IMR-90 (cell line): ENCODE measurements around the gene NAPG. TPM values are rescaled to one million over a fixed set of nuclear protein-coding genes. Genes with fewer than 3 reads are reported as not detected.

Source experiments
- ATAC-seq: fragments of 200-7000 bp; cut with Tn5 transposase; 2 replicates; pipeline ENCODE4 v1.9.1; 2020; ENCODE audit warnings: low read depth, mild to moderate bottlenecking, moderate library complexity
- Bru-seq: library from RNA; stranded (reverse); fragments of 400-500 nt; gene quantifications from one replicate; lab custom pipeline; 2021; lab: Mats Ljungman, UMichigan
- BruChase-seq, 2 experiments: library from RNA; stranded (reverse); fragments of 400-500 nt; gene quantifications; one replicate each; lab custom pipeline; 2021; lab: Mats Ljungman, UMichigan
- BruUV-seq: library from RNA; stranded (reverse); fragments of 400-500 nt; replicated peaks from 2 replicates; lab custom pipeline; 2021; lab: Mats Ljungman, UMichigan
- CTCF ChIA-PET: fragments of 300-600 bp; formaldehyde crosslinking; extraction: SDS; loops from one replicate; lab custom pipeline; 2021; ENCODE audit warnings: antibody characterized with exemption; lab: Yijun Ruan, JAX
- POLR2A ChIA-PET: fragments of 300-600 bp; sonication (Branson Sonifier 250); formaldehyde crosslinking; loops from one replicate; lab custom pipeline; 2022; ENCODE audit warnings: antibody characterized with exemption; ENCODE audit not compliant: unreplicated experiment; lab: Charles Lee
- DNase-seq: peaks from one replicate; pipeline ENCODE4 v3.0.0; 2013
- H2AFZ ChIP-seq: replicated peaks from 2 replicates; pipeline ENCODE3; 2013; ENCODE audit warnings: low read length, mild to moderate bottlenecking; ENCODE audit not compliant: poor library complexity
- H2AK5ac ChIP-seq: 2 replicates; pipeline ENCODE4 v1.6.1; 2013; ENCODE audit warnings: low read depth, low read length, inconsistent platforms
- H2AK9ac ChIP-seq: replicated peaks from 2 replicates; pipeline ENCODE3; 2013; ENCODE audit warnings: mild to moderate bottlenecking, low read depth, low read length, moderate library complexity; ENCODE audit not compliant: poor library complexity
- H2BK120ac ChIP-seq: 2 replicates; pipeline ENCODE4 v1.6.1; 2013; ENCODE audit warnings: low read depth, low read length, inconsistent platforms
- H2BK15ac ChIP-seq: 3 replicates; pipeline ENCODE4 v1.6.1; 2013; ENCODE audit warnings: low read depth, low read length, inconsistent platforms
- H2BK20ac ChIP-seq: 2 replicates; pipeline ENCODE4 v1.6.1; 2013; ENCODE audit warnings: low read depth, mild to moderate bottlenecking, inconsistent platforms, low read length, moderate library complexity
- H2BK5ac ChIP-seq: 2 replicates; pipeline ENCODE4 v1.6.1; 2013; ENCODE audit warnings: mild to moderate bottlenecking, low read depth, low read length, inconsistent platforms; ENCODE audit not compliant: poor library complexity, severe bottlenecking
- H3K14ac ChIP-seq: replicated peaks from 2 replicates; pipeline ENCODE4 v1.6.1; 2013; ENCODE audit warnings: low read depth, low read length, inconsistent platforms
- H3K18ac ChIP-seq: 2 replicates; pipeline ENCODE4 v1.6.1; 2013; ENCODE audit warnings: low read depth, low read length, control low read depth
- H3K23ac ChIP-seq: 2 replicates; pipeline ENCODE4 v1.6.1; 2013; ENCODE audit warnings: low read depth, low read length, inconsistent platforms
- H3K27ac ChIP-seq: 2 replicates; pipeline ENCODE4 v1.5.1; 2013; ENCODE audit warnings: mild to moderate bottlenecking, control low read depth, low read length; ENCODE audit not compliant: insufficient read depth
- H3K27me3 ChIP-seq: 2 replicates; pipeline ENCODE4 v1.6.1; 2013; ENCODE audit warnings: low read length; ENCODE audit not compliant: control insufficient read depth, insufficient read depth
- H3K36me3 ChIP-seq: 2 replicates; pipeline ENCODE4 v1.6.1; 2013; ENCODE audit warnings: low read length, mixed read lengths; ENCODE audit not compliant: control insufficient read depth, insufficient read depth
- H3K4ac ChIP-seq: 2 replicates; pipeline ENCODE4 v1.6.1; 2013; ENCODE audit warnings: low read depth, low read length, inconsistent platforms
- H3K4me1 ChIP-seq: 2 replicates; pipeline ENCODE4 v1.6.1; 2013; ENCODE audit warnings: low read length, mixed read lengths; ENCODE audit not compliant: control insufficient read depth, insufficient read depth
- H3K4me2 ChIP-seq: 2 replicates; pipeline ENCODE4 v1.6.1; 2013; ENCODE audit warnings: low read depth, mild to moderate bottlenecking, control low read depth, low read length, moderate library complexity
- H3K4me3 ChIP-seq: 2 replicates; pipeline ENCODE4 v1.5.1; 2013; ENCODE audit warnings: low read depth, mild to moderate bottlenecking, control low read depth, low read length, moderate library complexity; ENCODE audit not compliant: insufficient read depth
- H3K56ac ChIP-seq: 2 replicates; pipeline ENCODE4 v1.6.1; 2013; ENCODE audit warnings: low read length, inconsistent platforms; ENCODE audit not compliant: insufficient read depth; ENCODE audit errors: extremely low read depth
- H3K79me1 ChIP-seq, 2 experiments: 2 replicates each; pipeline ENCODE4 v1.6.1; 2013; ENCODE audit warnings: low read length in 2 of 2, inconsistent platforms in 1 of 2, low read depth in 1 of 2
- H3K9ac ChIP-seq: 2 replicates; pipeline ENCODE4 v1.6.1; 2013; ENCODE audit warnings: low read depth, low read length, control low read depth
- H3K9me1 ChIP-seq: 2 replicates; pipeline ENCODE4 v1.6.1; 2013; ENCODE audit warnings: low read length, inconsistent platforms; ENCODE audit not compliant: insufficient read depth
- H3K9me3 ChIP-seq: 2 replicates; pipeline ENCODE4 v1.6.1; 2013; ENCODE audit warnings: low read length; ENCODE audit not compliant: control insufficient read depth, insufficient read depth
- H4K20me1 ChIP-seq: 2 replicates; pipeline ENCODE4 v1.6.1; 2013; ENCODE audit warnings: low read length, inconsistent platforms; ENCODE audit not compliant: insufficient read depth
- H4K5ac ChIP-seq: 2 replicates; pipeline ENCODE4 v1.6.1; 2013; ENCODE audit warnings: mild to moderate bottlenecking, low read depth, low read length, control low read depth
- H4K8ac ChIP-seq, 2 experiments: 2 replicates each; pipeline ENCODE4 v1.6.1; 2013; ENCODE audit warnings: low read depth in 2 of 2, low read length in 2 of 2, control low read depth in 1 of 2, inconsistent platforms in 1 of 2
- H4K91ac ChIP-seq: 2 replicates; pipeline ENCODE4 v1.6.1; 2013; ENCODE audit warnings: low read depth, low read length, inconsistent platforms; ENCODE audit not compliant: insufficient read depth
- BHLHE40 ChIP-seq: fragments of 150-350 bp; IDR thresholded peaks from 2 replicates; pipeline ENCODE4 v1.6.1; 2016; ENCODE audit warnings: mild to moderate bottlenecking, low read depth, low read length
- CEBPB ChIP-seq: IDR thresholded peaks from 2 replicates; pipeline ENCODE4 v1.6.1; 2012; ENCODE audit warnings: low read depth, low read length, improper control_type of control experiment
- MAFK ChIP-seq: IDR thresholded peaks from 2 replicates; pipeline ENCODE4 v1.6.1; 2012; ENCODE audit warnings: low read depth, low read length, improper control_type of control experiment
- MAZ ChIP-seq: IDR thresholded peaks from 2 replicates; pipeline ENCODE4 v1.6.1; 2012; ENCODE audit warnings: low read depth, mild to moderate bottlenecking, low read length, improper control_type of control experiment, moderate library complexity, borderline replicate concordance
- MXI1 ChIP-seq: IDR thresholded peaks from 2 replicates; pipeline ENCODE4 v1.6.1; 2012; ENCODE audit warnings: low read depth, mild to moderate bottlenecking, low read length, moderate library complexity, borderline replicate concordance
- NFE2L2 ChIP-seq: fragments of 150-350 bp; IDR thresholded peaks from 2 replicates; pipeline ENCODE4 v1.6.1; 2016; ENCODE audit warnings: low read depth, mild to moderate bottlenecking, low read length
- POLR2A ChIP-seq: IDR thresholded peaks from 2 replicates; pipeline ENCODE4 v1.6.1; 2012; ENCODE audit warnings: mild to moderate bottlenecking, low read depth, low read length
- RAD21 ChIP-seq: IDR thresholded peaks from 2 replicates; pipeline ENCODE4 v1.6.1; 2012; ENCODE audit warnings: low read length, improper control_type of control experiment
- RFX5 ChIP-seq: IDR thresholded peaks from 2 replicates; pipeline ENCODE4 v1.8.0; 2012; ENCODE audit warnings: low read depth, mild to moderate bottlenecking, low read length, moderate library complexity
- SMC3 ChIP-seq: fragments of 150-350 bp; IDR thresholded peaks from 2 replicates; pipeline ENCODE4 v1.6.1; 2016; ENCODE audit warnings: low read depth, mild to moderate bottlenecking, antibody characterized with exemption, low read length, moderate library complexity
- WGBS, 2 experiments: methylation state at CpG; one replicate each; pipeline versions ENCODE4 v1.1.5 to v1.1.7; 2013; ENCODE audit warnings: missing lambda C conversion rate in 2 of 2; ENCODE audit not compliant: insufficient read length in 1 of 2; ENCODE audit errors: extremely low coverage in 2 of 2; 5-methylcytosine and 5-hydroxymethylcytosine counted together
- dilution Hi-C: fragments of 300-500 bp; cut with HindIII; formaldehyde crosslinking; loops from one replicate; pipeline ENCODE4 v1.14.3; 2018; ENCODE audit warnings: low sequenced_read_pairs; ENCODE audit not compliant: unreplicated experiment
- in situ Hi-C: fragments of 300-500 bp; cut with MboI; formaldehyde crosslinking; loops from 3 replicates; pipeline ENCODE4 v1.14.3; 2019; ENCODE audit warnings: low sequenced_read_pairs, inconsistent platforms, mixed read lengths
- intact Hi-C: fragments of 100-400 bp; cut with micrococcal nuclease; formaldehyde crosslinking; loops from 2 replicates; pipeline ENCODE4 v1.10.0; 2022
- long read RNA-seq: library from polyadenylated mRNA; unstranded; transcript quantifications from one replicate; pipeline ENCODE4 v2.0.0, GENCODE V29; 2021; ENCODE audit not compliant: unreplicated experiment
- polyA plus RNA-seq, 3 experiments: library from polyadenylated mRNA; depleted of rRNA; stranded (reverse); fragments of >200 nt; gene quantifications; 2 replicates each; pipeline ENCODE4 v1.2.3, GENCODE V29; 2012; ENCODE audit warnings: low replicate concordance in 1 of 3
- total RNA-seq: library from RNA; depleted of rRNA; stranded (reverse); fragments of >200 nt; gene quantifications from 2 replicates; pipeline ENCODE4 v1.2.3, GENCODE V29; 2012; rRNA removed
- TF ChIP-seq, protein P1 (sequence below): conservative IDR thresholded peaks from 2 replicates; pipeline ENCODE4 v1.5.1; 2012; ENCODE audit warnings: mild to moderate bottlenecking, low read depth, low read length, improper control_type of control experiment
- TF ChIP-seq, protein P2 (sequence below): fragments of 150-350 bp; IDR thresholded peaks from 2 replicates; pipeline ENCODE4 v1.6.1; 2017; ENCODE audit warnings: mild to moderate bottlenecking, antibody characterized with exemption, low read length, low read depth

The NAPG gene
- 32.8 and 39.2 TPM in 2 replicates for total RNA-seq
- 9.8 and 13.0 TPM in 2 replicates for polyA plus RNA-seq (2012; rRNA removed)
- 1.6 and 3.1 TPM in 2 replicates for polyA plus RNA-seq (2012; cell fraction: cytosol; rRNA removed)
- polyA plus RNA-seq (2012; cell fraction: nucleus; rRNA removed; ENCODE audit: low replicate concordance) = 3.5 and 30.6 TPM in 2 replicates
- Bru-seq, nascent RNA = percentile 89 among the genes with signal in this experiment
- BruChase-seq, experiment 1, labeled RNA remaining after a 6-hour chase = percentile 92 among the genes with signal in this experiment
- BruChase-seq, experiment 2, labeled RNA remaining after a 2-hour chase = percentile 92 among the genes with signal in this experiment
- long read RNA-seq, partial matches to known transcripts = 0 of 10 reads
- long read RNA-seq, other reads (novel, unspliced or antisense) = 10 of 10 reads

DNA sequence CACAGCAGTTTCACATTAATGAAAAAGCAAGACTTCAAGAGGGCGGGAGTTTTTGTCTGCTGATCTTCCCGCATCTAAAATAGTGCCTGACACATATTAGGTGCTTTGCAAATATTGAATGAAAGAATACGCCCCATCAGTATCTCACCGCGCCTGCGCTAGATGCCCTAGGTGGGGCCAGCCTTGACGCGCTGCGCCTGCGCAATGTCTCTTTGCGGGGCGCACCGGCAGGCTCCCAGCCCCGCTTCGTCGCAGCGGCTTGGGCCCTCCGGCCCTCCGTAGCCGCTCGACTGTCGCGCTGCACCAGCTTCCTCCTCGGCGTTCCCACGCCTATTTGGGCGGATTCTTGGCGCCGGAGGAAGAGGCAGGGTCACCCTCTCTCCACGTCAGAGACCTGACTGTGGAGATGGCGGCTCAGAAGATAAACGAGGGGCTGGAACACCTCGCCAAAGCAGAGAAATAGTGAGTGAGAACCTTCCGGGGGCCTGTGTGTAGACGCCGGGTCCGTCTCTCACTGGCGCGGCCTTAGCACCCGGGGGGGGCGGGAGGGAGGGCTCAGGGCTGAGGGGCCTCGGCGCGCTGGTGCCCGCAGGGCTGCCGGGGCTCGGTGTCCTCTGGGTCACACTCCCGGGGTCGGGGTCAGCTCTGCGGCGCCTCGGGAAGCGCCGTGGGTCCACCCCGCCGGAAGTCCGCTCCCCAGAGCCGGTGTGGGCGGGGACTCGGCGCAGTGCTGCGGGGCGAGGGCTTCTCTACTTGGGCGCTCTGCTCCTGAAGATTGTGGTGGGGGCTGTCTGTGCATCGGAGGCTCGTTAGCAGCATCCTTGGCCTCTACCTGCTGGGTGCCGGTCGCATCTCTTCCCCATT is at the start of gene NAPG:
Gene NAPG, plus strand, starts transcription at position 331 of the 864 bp plus-strand sequence. Its CDS starts 76 bp downstream, at position 407.
- ChIA-PET POLR2A (interaction anchor here (0.6 to 0.7 kb wide), 4 partner anchors 9 to 1375 kb away, joined by 3 to 8 read pairs (median 4); no protein-coding TSS in a partner anchor), CTCF (no interaction called here)
- H3K79me1 ChIP-seq = peaks cover 4 to 35% of the 10 kb centered on the region in 2 experiments; a peak in 3 of 4 replicates
- ATAC-seq (peak; percentile 88), DNase-seq (peak; percentile 92)
- H2AFZ ChIP-seq = peak within 1 kb of the TSS; percentile 94
- peak within 1 kb of the TSS; percentile 13; the same call in 1 of the 2 replicates for H2BK120ac ChIP-seq
- H2AK9ac ChIP-seq = peak within 1 kb of the TSS; percentile 93
- peak within 1 kb of the TSS; percentile 76 for H2BK5ac ChIP-seq
- H3K9ac ChIP-seq = peak within 1 kb of the TSS; percentile 83
- peak within 1 kb of the TSS; percentile 86 for H3K14ac ChIP-seq
- no peaks in the 10 kb centered on the region for H3K36me3 ChIP-seq
- peak within 1 kb of the TSS; percentile 83 for H3K4me3 ChIP-seq
- H3K9me1 ChIP-seq = peaks cover 13% of the 10 kb centered on the region
- peak within 1 kb of the TSS; percentile 100 for H3K4me2 ChIP-seq
- H2BK15ac ChIP-seq = 0 out of 3 replicates have a peak within 1 kb of the TSS, but pooled peaks have one; percentile 3
- peaks cover 10% of the 10 kb centered on the region for H3K4me1 ChIP-seq
- peak within 1 kb of the TSS; percentile 84 for H3K4ac ChIP-seq
- no peak within 1 kb of the TSS for H2BK20ac ChIP-seq
- H3K9me3 ChIP-seq = no peaks in the 10 kb centered on the region
- dilution Hi-C loops (no loop called here), intact Hi-C loops (loop anchor here (10.0 kb wide), 1 partner anchor 841 kb away; no protein-coding TSS in a partner anchor), in situ Hi-C loops (no loop called here)
- H2AK5ac ChIP-seq = peak within 1 kb of the TSS; percentile 61; the same call in 1 of the 2 replicates
- peak within 1 kb of the TSS; percentile 96 for H4K5ac ChIP-seq
- peak within 1 kb of the TSS; percentile 95 for H3K23ac ChIP-seq
- peak within 1 kb of the TSS; percentile 78 to 94 for H4K8ac ChIP-seq
- H3K56ac ChIP-seq = peak within 1 kb of the TSS; percentile 70; the same call in 1 of the 2 replicates
- H3K27me3 ChIP-seq = no peaks in the 10 kb centered on the region
- peak within 1 kb of the TSS; percentile 77 for H3K27ac ChIP-seq
- 1% methylated on average over 26 of the region's 68 CpGs; no CpG with 5 or more reads in 1 of the 2 experiments for WGBS, 2 experiments
- peaks cover 29% of the 10 kb centered on the region for H4K20me1 ChIP-seq
- BruUV-seq = no TSS peak
- peak within 1 kb of the TSS; percentile 63 for H4K91ac ChIP-seq
- H3K18ac ChIP-seq = peak within 1 kb of the TSS; percentile 32
- no peak for TF ChIP-seq BHLHE40
- no peak for TF ChIP-seq RFX5
- TF ChIP-seq RAD21 = no peak
- TF ChIP-seq POLR2A = peak; percentile 86
- TF ChIP-seq MAFK = no peak
- TF ChIP-seq SMC3 = no peak
- no peak for TF ChIP-seq MXI1
- TF ChIP-seq NFE2L2 = no peak
- TF ChIP-seq CEBPB = no peak
- TF ChIP-seq MAZ = peak; percentile 81; the same call in 1 of the 2 replicates
- TF ChIP-seq, protein P1, sequence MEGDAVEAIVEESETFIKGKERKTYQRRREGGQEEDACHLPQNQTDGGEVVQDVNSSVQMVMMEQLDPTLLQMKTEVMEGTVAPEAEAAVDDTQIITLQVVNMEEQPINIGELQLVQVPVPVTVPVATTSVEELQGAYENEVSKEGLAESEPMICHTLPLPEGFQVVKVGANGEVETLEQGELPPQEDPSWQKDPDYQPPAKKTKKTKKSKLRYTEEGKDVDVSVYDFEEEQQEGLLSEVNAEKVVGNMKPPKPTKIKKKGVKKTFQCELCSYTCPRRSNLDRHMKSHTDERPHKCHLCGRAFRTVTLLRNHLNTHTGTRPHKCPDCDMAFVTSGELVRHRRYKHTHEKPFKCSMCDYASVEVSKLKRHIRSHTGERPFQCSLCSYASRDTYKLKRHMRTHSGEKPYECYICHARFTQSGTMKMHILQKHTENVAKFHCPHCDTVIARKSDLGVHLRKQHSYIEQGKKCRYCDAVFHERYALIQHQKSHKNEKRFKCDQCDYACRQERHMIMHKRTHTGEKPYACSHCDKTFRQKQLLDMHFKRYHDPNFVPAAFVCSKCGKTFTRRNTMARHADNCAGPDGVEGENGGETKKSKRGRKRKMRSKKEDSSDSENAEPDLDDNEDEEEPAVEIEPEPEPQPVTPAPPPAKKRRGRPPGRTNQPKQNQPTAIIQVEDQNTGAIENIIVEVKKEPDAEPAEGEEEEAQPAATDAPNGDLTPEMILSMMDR = no peak
- TF ChIP-seq, protein P2, sequence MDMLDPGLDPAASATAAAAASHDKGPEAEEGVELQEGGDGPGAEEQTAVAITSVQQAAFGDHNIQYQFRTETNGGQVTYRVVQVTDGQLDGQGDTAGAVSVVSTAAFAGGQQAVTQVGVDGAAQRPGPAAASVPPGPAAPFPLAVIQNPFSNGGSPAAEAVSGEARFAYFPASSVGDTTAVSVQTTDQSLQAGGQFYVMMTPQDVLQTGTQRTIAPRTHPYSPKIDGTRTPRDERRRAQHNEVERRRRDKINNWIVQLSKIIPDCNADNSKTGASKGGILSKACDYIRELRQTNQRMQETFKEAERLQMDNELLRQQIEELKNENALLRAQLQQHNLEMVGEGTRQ = no peak
